ENCODE results near the gene BLACAT1. TPM values are rescaled to one million over a fixed set of nuclear protein-coding genes. Genes with fewer than 3 reads are reported as not detected.

Gene BLACAT1
- total RNA-seq = 0.29 and 0.37 TPM in 2 replicates

GRCh38 chr1:205455581-205456382 is at the start of gene BLACAT1:
Gene BLACAT1 (minus strand): TSS chr1:205456045.

GRCh38 chr1:205504311-205505075 is 48.6 kb upstream of the BLACAT1 start, which contains the start of gene CDK18:
Gene CDK18 (plus strand): TSS chr1:205504669. CDS start chr1:205523168, 18,499 bp downstream.

GRCh38 chr1:205421798-205422197 is 34.0 kb downstream of the BLACAT1 start, which contains the start of gene LEMD1:
Gene LEMD1 (minus strand): TSS chr1:205422056. CDS start chr1:205420536, 1,520 bp downstream.

Other genes with a start within 250 kb of the BLACAT1 start
- gene DSTYK, start 244.3 kb downstream of the BLACAT1 start, total RNA-seq = 9.9 and 10.5 TPM in 2 replicates
- gene TMCC2, start 228.1 kb downstream of the BLACAT1 start, total RNA-seq = 1.4 and 2.3 TPM in 2 replicates
- gene NUAK2, start 134.3 kb downstream of the BLACAT1 start, total RNA-seq = 3.6 and 3.9 TPM in 2 replicates
- 2.9 and 3.0 TPM in 2 replicates for gene KLHDC8A, start 99.1 kb downstream of the BLACAT1 start, total RNA-seq
- gene LEMD1, start 34.0 kb downstream of the BLACAT1 start, total RNA-seq = not detected in 2 replicates
- 2.9 and 4.6 TPM in 2 replicates for gene CDK18, start 48.6 kb upstream of the BLACAT1 start, total RNA-seq
- 18.9 and 25.6 TPM in 2 replicates for gene ELK4, start 176.0 kb upstream of the BLACAT1 start, total RNA-seq
- 3.2 and 5.5 TPM in 2 replicates for gene SLC45A3, start 224.5 kb upstream of the BLACAT1 start, total RNA-seq

Data from cardiac ventricle fibroblast (primary cell).